ENCODE data around the gene RPS6KA4. TPM values are rescaled to one million over a fixed set of nuclear protein-coding genes. Genes with fewer than 3 reads are reported as not detected.

Gene RPS6KA4
- total and polyA plus RNA-seq, 2 of the 13 experiments (the other 11 are each of a cell fraction or from before 2014, with no cell fraction given) = 8.9 to 14.2 TPM

DNA sequence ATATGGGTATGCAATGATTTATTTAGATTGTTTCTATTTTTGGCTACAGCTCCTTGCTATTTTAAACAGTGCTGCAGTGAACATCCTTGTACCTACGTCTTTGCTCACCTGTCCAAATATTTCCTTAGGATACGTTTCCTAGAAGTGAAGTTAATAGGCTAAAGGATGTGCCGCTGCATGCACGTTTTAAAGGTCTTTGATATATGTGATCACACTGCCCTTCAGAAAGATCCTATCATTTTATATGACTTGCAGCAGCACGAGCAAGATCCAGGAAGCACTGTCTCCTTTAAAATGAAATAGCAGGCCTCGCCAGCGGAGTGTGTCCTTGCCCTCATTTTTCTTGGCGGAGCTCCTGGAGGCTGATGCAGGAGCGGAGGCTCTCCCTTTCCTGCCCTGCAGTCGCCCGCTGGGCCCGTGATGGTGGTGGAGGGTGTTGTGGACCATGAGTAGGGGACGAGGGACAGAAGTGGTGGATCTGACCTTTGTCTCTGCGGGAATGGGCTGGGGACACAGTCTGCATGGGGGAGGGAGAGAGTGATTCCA is 19.4 kb downstream of the RPS6KA4 start:
- intact Hi-C loops (cut with micrococcal nuclease; ENCODE audit: unreplicated experiment) (no loop called here), in situ Hi-C loops (cut with HindIII; ENCODE audit: extremely low pct_ligation_motif_present, low pct_unique_long_range_greater_than_20kb) (no loop called here)
- Histone ChIP-seq H3K36me3 (replicated peaks in 1 of 2; ENCODE audit: control insufficient read depth in 1 of 2, insufficient read depth in 2 of 2, low read length in 2 of 2) (no peaks in the 10 kb centered on the region), H3K4me2 (ENCODE audit: low read depth, low read length) (no peak overlapping the region), H3K9ac (ENCODE audit: insufficient read depth, low read depth, low read length) (no peak overlapping the region), H3K27ac (ENCODE audit: extremely low read length, insufficient read depth, low read length) (no peak overlapping the region), H4K20me1 (ENCODE audit: insufficient read depth, low read length) (no peaks in the 10 kb centered on the region), H3K79me2 (ENCODE audit: insufficient read depth, low read length) (no peaks in the 10 kb centered on the region), H3K27me3 (ENCODE audit: control insufficient read depth in 1 of 2, insufficient read depth in 2 of 2, low read length in 2 of 2) (peaks cover 5 to 50% of the 10 kb centered on the region in 2 experiments; a peak in 4 of 5 replicates), H2AFZ (ENCODE audit: low read length) (no peak overlapping the region), H3K9me3 (ENCODE audit: low read length) (no peaks in the 10 kb centered on the region), H3K4me1 (ENCODE audit: insufficient read depth, low read length) (peaks cover 2% of the 10 kb centered on the region; the same call in 1 of the 2 replicates), H3K4me3 (replicated peaks in 1 of 3; ENCODE audit: insufficient read depth in 1 of 3, low read depth in 2 of 3, low read length in 3 of 3) (no peak overlapping the region)
- ATAC-seq (no peak), DNase-seq (ENCODE audit: low spot score) (no peak), FAIRE-seq (no peak)
- CTCF ChIA-PET (ENCODE audit: low intra/inter-chr PET ratio, low total read pairs) = no interaction called here
- TF ChIP-seq TEAD2 (CRISPR knock-in tag; IDR thresholded peaks at IDR 0.05) = no peak
- 21% methylated on average over 14 of the region's 14 CpGs for WGBS (ENCODE audit: low lambda C conversion rate)
- POLR2A ChIA-PET = no interaction called here
- no TSS peak for BruUV-seq (replicated peaks)

DNA sequence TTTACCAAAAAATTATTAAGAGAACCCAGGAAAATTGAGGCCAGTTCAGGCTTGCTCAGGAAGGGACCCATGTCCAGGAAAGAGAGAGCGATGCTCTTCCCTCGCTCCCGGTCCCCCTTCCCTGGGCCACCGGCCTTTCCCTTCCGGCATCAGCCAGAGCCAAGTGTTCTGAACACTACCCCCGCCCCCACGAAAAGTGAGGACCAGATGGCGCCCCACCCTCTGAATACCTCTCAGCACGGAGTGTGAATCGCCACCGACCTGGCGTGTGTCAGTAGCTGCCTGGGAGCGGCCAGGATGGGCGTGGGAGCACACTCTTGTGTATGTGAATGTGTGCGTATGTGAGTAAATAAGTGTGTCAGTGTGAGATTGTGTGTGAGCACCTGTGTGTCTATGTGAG is 20.2 kb downstream of the RPS6KA4 start:
- Histone ChIP-seq H3K4me1 (ENCODE audit: insufficient read depth, low read length) (no peaks in the 10 kb centered on the region), H4K20me1 (ENCODE audit: insufficient read depth, low read length) (no peaks in the 10 kb centered on the region), H3K27ac (ENCODE audit: extremely low read length, insufficient read depth, low read length) (no peak overlapping the region), H3K9me3 (ENCODE audit: low read length) (no peaks in the 10 kb centered on the region), H3K4me2 (ENCODE audit: low read depth, low read length) (no peak overlapping the region), H3K79me2 (ENCODE audit: insufficient read depth, low read length) (no peaks in the 10 kb centered on the region), H3K27me3 (ENCODE audit: control insufficient read depth in 1 of 2, insufficient read depth in 2 of 2, low read length in 2 of 2) (peaks cover 7 to 57% of the 10 kb centered on the region in 2 experiments; a peak in 4 of 5 replicates), H2AFZ (ENCODE audit: low read length) (no peak overlapping the region), H3K9ac (ENCODE audit: insufficient read depth, low read depth, low read length) (no peak overlapping the region), H3K36me3 (replicated peaks in 1 of 2; ENCODE audit: control insufficient read depth in 1 of 2, insufficient read depth in 2 of 2, low read length in 2 of 2) (no peaks in the 10 kb centered on the region), H3K4me3 (replicated peaks in 1 of 3; ENCODE audit: insufficient read depth in 1 of 3, low read depth in 2 of 3, low read length in 3 of 3) (no peak overlapping the region)
- CTCF ChIA-PET (ENCODE audit: low intra/inter-chr PET ratio, low total read pairs) = no interaction called here
- no peak for FAIRE-seq
- no peak for ATAC-seq
- no peak for DNase-seq (ENCODE audit: low spot score)
- intact Hi-C loops (cut with micrococcal nuclease; ENCODE audit: unreplicated experiment) = no loop called here
- BruUV-seq (replicated peaks) = no TSS peak
- WGBS (ENCODE audit: low lambda C conversion rate) = 67% methylated on average over 14 of the region's 15 CpGs
- no peak for TF ChIP-seq ATF1 (CRISPR knock-in tag; IDR thresholded peaks at IDR 0.05)
- no peak for TF ChIP-seq JUNB (CRISPR knock-in tag; IDR thresholded peaks at IDR 0.05; ENCODE audit: borderline replicate concordance)
- no peak for TF ChIP-seq ZNF790 (CRISPR knock-in tag; IDR thresholded peaks at IDR 0.05; ENCODE audit: borderline replicate concordance)
- TF ChIP-seq JARID2 (CRISPR knock-in tag; IDR thresholded peaks at IDR 0.05; ENCODE audit: insufficient replicate concordance) = no peak
- no peak for TF ChIP-seq KLF15 (CRISPR knock-in tag; IDR thresholded peaks at IDR 0.05; ENCODE audit: borderline replicate concordance)
- TF ChIP-seq ATM (IDR thresholded peaks at IDR 0.05; ENCODE audit: borderline replicate concordance) = no peak
- TF ChIP-seq, protein P1, sequence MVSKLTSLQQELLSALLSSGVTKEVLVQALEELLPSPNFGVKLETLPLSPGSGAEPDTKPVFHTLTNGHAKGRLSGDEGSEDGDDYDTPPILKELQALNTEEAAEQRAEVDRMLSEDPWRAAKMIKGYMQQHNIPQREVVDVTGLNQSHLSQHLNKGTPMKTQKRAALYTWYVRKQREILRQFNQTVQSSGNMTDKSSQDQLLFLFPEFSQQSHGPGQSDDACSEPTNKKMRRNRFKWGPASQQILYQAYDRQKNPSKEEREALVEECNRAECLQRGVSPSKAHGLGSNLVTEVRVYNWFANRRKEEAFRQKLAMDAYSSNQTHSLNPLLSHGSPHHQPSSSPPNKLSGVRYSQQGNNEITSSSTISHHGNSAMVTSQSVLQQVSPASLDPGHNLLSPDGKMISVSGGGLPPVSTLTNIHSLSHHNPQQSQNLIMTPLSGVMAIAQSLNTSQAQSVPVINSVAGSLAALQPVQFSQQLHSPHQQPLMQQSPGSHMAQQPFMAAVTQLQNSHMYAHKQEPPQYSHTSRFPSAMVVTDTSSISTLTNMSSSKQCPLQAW (CRISPR knock-in tag; IDR thresholded peaks at IDR 0.05) = no peak
- TF ChIP-seq NKX3-1 (CRISPR knock-in tag; IDR thresholded peaks at IDR 0.05) = no peak
- TF ChIP-seq KDM5B (CRISPR knock-in tag; IDR thresholded peaks at IDR 0.05; ENCODE audit: borderline replicate concordance) = no peak
- no peak for TF ChIP-seq NFE2 (CRISPR knock-in tag; IDR thresholded peaks at IDR 0.05)
- TF ChIP-seq ZNF367 (CRISPR knock-in tag; IDR thresholded peaks at IDR 0.05; ENCODE audit: borderline replicate concordance) = no peak
- no peak for TF ChIP-seq ZNF546 (CRISPR knock-in tag; conservative IDR thresholded peaks at IDR 0.05)
- TF ChIP-seq ZFP41 (CRISPR knock-in tag; IDR thresholded peaks at IDR 0.05; ENCODE audit: borderline replicate concordance) = no peak
- TF ChIP-seq ZNF160 (CRISPR knock-in tag; IDR thresholded peaks at IDR 0.05) = no peak
- no peak for TF ChIP-seq GABPB1 (CRISPR knock-in tag; IDR thresholded peaks at IDR 0.05)
- no peak for TF ChIP-seq ONECUT2 (CRISPR knock-in tag; IDR thresholded peaks at IDR 0.05)
- TF ChIP-seq, protein P2, sequence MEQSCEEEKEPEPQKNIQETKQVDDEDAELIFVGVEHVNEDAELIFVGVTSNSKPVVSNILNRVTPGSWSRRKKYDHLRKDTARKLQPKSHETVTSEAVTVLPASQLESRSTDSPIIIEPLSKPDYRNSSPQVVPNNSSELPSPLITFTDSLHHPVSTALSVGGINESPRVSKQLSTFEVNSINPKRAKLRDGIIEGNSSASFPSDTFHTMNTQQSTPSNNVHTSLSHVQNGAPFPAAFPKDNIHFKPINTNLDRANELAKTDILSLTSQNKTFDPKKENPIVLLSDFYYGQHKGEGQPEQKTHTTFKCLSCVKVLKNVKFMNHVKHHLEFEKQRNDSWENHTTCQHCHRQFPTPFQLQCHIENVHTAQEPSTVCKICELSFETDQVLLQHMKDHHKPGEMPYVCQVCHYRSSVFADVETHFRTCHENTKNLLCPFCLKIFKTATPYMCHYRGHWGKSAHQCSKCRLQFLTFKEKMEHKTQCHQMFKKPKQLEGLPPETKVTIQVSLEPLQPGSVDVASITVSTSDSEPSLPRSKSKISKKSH (CRISPR knock-in tag; IDR thresholded peaks at IDR 0.05; ENCODE audit: borderline replicate concordance) = no peak
- POLR2A ChIA-PET = no interaction called here
- in situ Hi-C loops (cut with HindIII; ENCODE audit: extremely low pct_ligation_motif_present, low pct_unique_long_range_greater_than_20kb) = no loop called here
